AG04450 (cell line): ENCODE results near the gene SHB. TPM values are rescaled to one million over a fixed set of nuclear protein-coding genes. Genes with fewer than 3 reads are reported as not detected.

Experiments used
- CTCF ChIA-PET: fragments of 300-600, 350-600 bp; formaldehyde crosslinking; extraction: SDS; loops from one replicate; lab custom pipeline; 2022; ENCODE audit warnings: antibody characterized with exemption, inconsistent platforms; lab: Charles Lee
- POLR2A ChIA-PET: fragments of 350-600 bp; formaldehyde crosslinking; extraction: SDS; loops from one replicate; lab custom pipeline; 2021; ENCODE audit warnings: antibody characterized with exemption, inconsistent platforms; lab: Yijun Ruan, JAX
- DNase-seq: peaks from one replicate; pipeline ENCODE4 v3.0.0-alpha.2; 2011; ENCODE audit warnings: low read depth, low spot score
- H3K27ac ChIP-seq: one replicate; pipeline ENCODE4 v1.5.1; 2012; ENCODE audit warnings: low read depth, low read length, control low read depth
- H3K27me3 ChIP-seq: one replicate; pipeline ENCODE4 v1.6.0; 2012; ENCODE audit warnings: low read length; ENCODE audit not compliant: control insufficient read depth, insufficient read depth
- H3K4me3 ChIP-seq: 2 replicates; pipeline ENCODE4 v1.5.1; 2011; ENCODE audit warnings: mild to moderate bottlenecking, low read depth, low read length, control low read depth
- H3K9me3 ChIP-seq: 2 replicates; pipeline ENCODE4 v1.5.1; 2012; ENCODE audit warnings: low read length; ENCODE audit not compliant: control insufficient read depth, insufficient read depth
- polyA plus RNA-seq: library from polyadenylated mRNA; depleted of rRNA; stranded (reverse); fragments of >200 nt; gene quantifications from 2 replicates; pipeline ENCODE4 v1.2.3, GENCODE V29; 2011
- TF ChIP-seq, protein P1 (sequence below): IDR thresholded peaks from 2 replicates; pipeline ENCODE4 v1.5.1; 2011; ENCODE audit warnings: low read depth, low read length, control low read depth, inconsistent platforms

SHB gene
- polyA plus RNA-seq, 1 experiment = 16.7 TPM

DNA sequence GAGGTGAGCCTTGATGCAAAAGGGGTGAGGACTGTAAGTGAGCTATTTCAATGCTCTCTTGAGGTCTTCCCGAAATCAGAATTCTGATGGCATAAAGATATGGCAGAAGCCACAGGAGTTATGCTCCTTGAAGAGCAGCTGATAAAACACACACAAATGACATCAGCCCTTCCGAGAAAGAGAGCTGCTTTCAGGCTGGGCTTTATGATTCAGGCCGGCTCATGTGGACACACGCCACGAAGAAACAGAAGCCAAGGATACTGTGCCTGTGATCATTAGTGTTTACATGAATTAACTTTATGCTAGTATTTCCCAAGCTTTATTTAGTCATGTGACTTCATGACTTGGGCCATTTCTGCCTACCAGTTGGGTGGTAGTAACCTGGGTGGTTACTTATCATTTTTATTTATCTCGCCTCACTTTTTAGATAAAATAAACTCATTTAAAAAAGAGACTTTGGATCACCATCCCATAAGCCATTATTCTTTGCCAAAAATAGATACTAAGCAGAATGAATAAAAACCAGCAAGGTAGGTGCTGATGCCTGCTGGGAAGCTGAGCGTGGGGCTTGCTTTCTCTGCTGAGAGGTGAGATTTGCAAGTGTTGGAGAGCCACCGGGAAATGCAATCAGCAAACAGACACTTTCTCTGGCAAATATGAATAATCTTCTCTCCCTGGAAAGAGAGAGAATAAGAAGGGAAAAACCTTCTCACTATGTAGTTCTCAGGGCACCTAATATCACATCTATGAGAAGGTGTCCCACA, 92.1 kb downstream of the SHB start:
- Histone ChIP-seq H3K27ac (peak overlapping the region; percentile 93), H3K27me3 (no peaks in the 10 kb centered on the region), H3K4me3 (no peak overlapping the region), H3K9me3 (no peaks in the 10 kb centered on the region)
- POLR2A ChIA-PET = interaction anchor here (0.6 to 1.1 kb wide), 3 partner anchors 18 to 64 kb away, joined by 3 read pairs; no protein-coding TSS in a partner anchor
- DNase-seq = peak; percentile 82
- TF ChIP-seq, protein P1, sequence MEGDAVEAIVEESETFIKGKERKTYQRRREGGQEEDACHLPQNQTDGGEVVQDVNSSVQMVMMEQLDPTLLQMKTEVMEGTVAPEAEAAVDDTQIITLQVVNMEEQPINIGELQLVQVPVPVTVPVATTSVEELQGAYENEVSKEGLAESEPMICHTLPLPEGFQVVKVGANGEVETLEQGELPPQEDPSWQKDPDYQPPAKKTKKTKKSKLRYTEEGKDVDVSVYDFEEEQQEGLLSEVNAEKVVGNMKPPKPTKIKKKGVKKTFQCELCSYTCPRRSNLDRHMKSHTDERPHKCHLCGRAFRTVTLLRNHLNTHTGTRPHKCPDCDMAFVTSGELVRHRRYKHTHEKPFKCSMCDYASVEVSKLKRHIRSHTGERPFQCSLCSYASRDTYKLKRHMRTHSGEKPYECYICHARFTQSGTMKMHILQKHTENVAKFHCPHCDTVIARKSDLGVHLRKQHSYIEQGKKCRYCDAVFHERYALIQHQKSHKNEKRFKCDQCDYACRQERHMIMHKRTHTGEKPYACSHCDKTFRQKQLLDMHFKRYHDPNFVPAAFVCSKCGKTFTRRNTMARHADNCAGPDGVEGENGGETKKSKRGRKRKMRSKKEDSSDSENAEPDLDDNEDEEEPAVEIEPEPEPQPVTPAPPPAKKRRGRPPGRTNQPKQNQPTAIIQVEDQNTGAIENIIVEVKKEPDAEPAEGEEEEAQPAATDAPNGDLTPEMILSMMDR = no peak
- CTCF ChIA-PET = interaction anchor here (0.6 to 1.3 kb wide), 2 partner anchors 16 to 112 kb away, joined by 3 to 5 read pairs; no protein-coding TSS in a partner anchor

DNA sequence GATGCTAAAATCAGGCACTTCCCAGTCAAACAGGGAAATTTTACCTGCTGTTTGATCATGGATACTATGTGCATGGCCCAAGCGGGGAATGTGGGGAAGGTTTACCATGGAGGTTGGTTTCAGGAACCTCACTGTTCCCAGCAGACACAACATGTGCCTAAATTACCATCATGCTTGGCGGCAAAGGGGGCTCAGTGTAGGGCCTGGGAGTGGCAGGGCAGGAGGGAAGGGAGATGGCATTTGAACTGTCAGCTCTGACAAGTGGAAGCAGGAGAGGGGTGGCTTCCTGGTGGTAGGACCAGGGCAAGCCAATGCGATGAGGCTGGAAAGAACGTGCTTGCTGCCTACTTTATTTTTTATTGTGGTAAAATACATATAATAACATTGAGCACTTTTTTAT, 93.4 kb downstream of the SHB start:
- Histone ChIP-seq H3K9me3 (no peaks in the 10 kb centered on the region), H3K4me3 (no peak overlapping the region), H3K27ac (peak overlapping the region; percentile 93), H3K27me3 (no peaks in the 10 kb centered on the region)
- ChIA-PET CTCF (interaction anchor here (1.0 kb wide), 1 partner anchor 9 kb away, joined by 3 read pairs; no protein-coding TSS in a partner anchor), POLR2A (no interaction called here)
- TF ChIP-seq, protein P1 = no peak
- no peak for DNase-seq

DNA sequence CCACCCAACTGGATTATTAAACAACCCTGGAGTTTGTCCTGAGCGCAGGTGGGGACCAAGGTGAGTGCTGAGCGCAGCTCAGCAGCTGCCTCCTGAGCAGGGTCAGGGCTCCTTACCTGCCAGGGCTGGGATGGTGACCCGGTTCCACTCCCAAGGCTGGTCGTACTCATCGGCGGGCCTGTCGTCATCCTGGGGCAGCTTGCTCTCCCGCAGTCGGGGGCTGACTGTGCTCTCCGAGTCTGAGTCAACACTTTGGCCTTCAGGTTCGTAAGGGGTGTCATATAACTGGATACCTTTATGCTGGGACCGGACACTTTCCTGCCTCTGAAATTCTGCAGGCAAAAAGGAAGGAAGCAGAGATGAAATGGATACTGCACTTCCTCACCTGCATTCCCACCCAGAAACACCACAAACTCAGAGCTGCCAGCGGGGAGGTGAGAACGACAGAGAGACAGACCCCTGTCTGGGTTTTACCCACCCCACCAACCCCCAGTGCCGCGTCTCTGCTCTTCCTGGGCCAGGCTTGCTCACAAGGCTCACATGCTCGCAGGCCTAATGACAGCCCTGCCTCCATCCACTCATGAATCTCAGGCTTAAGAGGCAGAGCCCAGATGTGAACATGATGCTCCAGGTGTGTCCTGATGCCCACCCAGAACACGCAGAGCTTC, 94.4 kb downstream of the SHB start:
- DNase-seq = no peak
- H3K27me3 ChIP-seq = no peaks in the 10 kb centered on the region
- ChIA-PET CTCF (interaction anchor here (1.0 to 1.3 kb wide), 2 partner anchors 8 to 72 kb away, joined by 3 read pairs; no protein-coding TSS in a partner anchor), POLR2A (no interaction called here)
- TF ChIP-seq, protein P1 = no peak
- H3K9me3 ChIP-seq = no peaks in the 10 kb centered on the region
- no peak overlapping the region for H3K4me3 ChIP-seq
- H3K27ac ChIP-seq = peak overlapping the region; percentile 61

DNA sequence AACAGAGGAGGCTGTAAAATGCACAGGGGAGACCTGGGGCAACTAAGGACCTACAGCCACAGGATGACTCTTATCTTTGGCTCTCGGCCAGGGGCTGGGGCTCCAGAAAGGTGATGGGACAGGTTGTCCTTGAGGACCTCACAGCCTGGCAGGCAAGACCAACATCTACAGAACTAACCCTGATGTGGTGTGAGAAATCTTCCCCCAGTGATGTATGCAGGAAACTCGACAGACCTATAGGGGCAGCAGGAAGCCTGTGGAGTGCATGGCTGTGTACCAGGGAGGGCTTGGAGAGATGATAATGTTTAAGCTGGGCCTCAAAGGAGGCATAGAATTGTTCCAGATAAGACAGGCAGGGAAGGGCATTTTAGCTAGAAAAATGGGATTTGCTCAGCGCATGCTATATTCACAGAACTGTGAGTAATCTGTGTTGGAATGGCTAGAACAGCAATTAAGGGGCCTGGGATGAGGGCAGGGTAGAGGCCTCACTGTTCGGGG, 96.6 kb downstream of the SHB start:
- TF ChIP-seq, protein P1 = peak; percentile 52
- ChIA-PET CTCF (interaction anchor here (0.9 kb wide), 2 partner anchors 21 to 46 kb away, joined by 3 read pairs; no protein-coding TSS in a partner anchor), POLR2A (no interaction called here)
- Histone ChIP-seq H3K27me3 (no peaks in the 10 kb centered on the region), H3K9me3 (no peaks in the 10 kb centered on the region), H3K27ac (peak overlapping the region; percentile 21), H3K4me3 (no peak overlapping the region)
- no peak for DNase-seq
